ENCODE measurements around the gene MPLKIP. TPM values are rescaled to one million over a fixed set of nuclear protein-coding genes. Genes with fewer than 3 reads are reported as not detected.

The MPLKIP gene
- polyA plus RNA-seq, 1 experiment = 13.1 TPM

DNA sequence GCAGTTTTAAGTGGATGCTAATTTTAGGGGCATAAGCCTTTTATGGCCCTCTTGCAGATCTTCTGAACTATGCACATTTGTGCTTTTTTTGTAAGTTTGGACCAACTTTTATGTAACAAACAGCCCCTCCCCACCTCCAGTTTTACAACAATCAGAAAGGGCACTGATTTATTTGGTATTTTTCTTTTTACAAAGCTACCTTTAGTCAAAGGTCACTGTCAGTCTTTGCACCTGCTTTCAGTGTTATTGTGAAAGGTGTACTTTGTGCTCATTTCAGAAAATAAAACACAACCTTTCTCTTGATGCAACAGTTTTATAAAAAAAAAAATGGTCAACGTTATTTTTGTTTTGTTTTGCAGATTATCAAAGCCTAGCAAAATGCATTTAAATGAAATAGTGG lies 39.2 kb downstream of the MPLKIP start:
- Histone ChIP-seq H3K27me3 (ENCODE audit: control insufficient read depth, insufficient read depth, low read length) (no peaks in the 10 kb centered on the region), H3K4me3 (ENCODE audit: low read depth, low read length) (no peak overlapping the region), H3K36me3 (ENCODE audit: control insufficient read depth, insufficient read depth, low read length) (peaks cover 11% of the 10 kb centered on the region)
- ChIA-PET POLR2A (no interaction called here), CTCF (interaction anchor here (0.6 to 0.7 kb wide), 2 partner anchors 17 to 199 kb away, joined by 3 to 5 read pairs; no protein-coding TSS in a partner anchor)
- DNase-seq (ENCODE audit: low read depth) = no peak
- TF ChIP-seq, protein P1, sequence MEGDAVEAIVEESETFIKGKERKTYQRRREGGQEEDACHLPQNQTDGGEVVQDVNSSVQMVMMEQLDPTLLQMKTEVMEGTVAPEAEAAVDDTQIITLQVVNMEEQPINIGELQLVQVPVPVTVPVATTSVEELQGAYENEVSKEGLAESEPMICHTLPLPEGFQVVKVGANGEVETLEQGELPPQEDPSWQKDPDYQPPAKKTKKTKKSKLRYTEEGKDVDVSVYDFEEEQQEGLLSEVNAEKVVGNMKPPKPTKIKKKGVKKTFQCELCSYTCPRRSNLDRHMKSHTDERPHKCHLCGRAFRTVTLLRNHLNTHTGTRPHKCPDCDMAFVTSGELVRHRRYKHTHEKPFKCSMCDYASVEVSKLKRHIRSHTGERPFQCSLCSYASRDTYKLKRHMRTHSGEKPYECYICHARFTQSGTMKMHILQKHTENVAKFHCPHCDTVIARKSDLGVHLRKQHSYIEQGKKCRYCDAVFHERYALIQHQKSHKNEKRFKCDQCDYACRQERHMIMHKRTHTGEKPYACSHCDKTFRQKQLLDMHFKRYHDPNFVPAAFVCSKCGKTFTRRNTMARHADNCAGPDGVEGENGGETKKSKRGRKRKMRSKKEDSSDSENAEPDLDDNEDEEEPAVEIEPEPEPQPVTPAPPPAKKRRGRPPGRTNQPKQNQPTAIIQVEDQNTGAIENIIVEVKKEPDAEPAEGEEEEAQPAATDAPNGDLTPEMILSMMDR (IDR thresholded peaks at IDR 0.05; ENCODE audit: insufficient read depth, low read depth, low read length) = no peak

DNA sequence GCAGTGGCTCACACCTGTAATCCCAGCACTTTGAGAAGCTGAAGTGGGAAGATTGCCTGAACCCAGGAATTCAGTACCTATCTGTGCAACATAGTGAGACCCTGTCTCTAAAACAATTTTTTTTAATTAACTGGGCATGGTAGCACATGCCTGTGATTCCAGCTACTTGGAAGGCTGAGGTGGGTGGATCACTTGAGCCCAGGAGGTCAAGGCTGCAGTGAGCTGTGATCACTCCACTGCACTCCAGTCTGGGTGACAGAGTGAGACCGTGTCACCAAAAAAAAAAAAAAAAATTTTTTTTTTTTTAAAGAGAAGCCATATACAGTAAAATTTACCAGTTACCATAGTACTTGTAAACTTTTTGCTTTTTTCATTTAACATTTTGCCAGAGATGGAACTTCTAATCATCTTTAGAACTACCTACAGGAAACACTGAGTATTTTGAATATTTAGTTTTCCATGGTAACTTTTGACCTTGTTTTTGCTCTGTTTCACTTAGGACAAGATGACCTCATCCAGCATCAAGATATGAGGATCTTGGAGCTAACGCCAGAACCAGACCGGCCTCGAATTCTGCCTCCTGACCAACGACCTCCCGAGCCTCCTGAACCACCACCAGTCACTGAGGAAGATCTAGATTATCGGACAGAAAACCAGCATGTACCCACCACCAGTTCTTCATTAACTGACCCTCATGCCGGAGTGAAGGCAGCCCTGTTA lies 40.6 kb downstream of the MPLKIP start:
- POLR2A ChIA-PET = interaction anchor here (0.5 kb wide), 1 partner anchor 83 kb away, joined by 7 read pairs; no protein-coding TSS in a partner anchor
- Histone ChIP-seq H3K27me3 (ENCODE audit: control insufficient read depth, insufficient read depth, low read length) (no peaks in the 10 kb centered on the region), H3K4me3 (ENCODE audit: low read depth, low read length) (no peak overlapping the region), H3K36me3 (ENCODE audit: control insufficient read depth, insufficient read depth, low read length) (peaks cover 13% of the 10 kb centered on the region)
- TF ChIP-seq, protein P1 (IDR thresholded peaks at IDR 0.05; ENCODE audit: insufficient read depth, low read depth, low read length) = no peak
- CTCF ChIA-PET = interaction anchor here (1.4 kb wide), 1 partner anchor 41 kb away, joined by 5 read pairs; the partner anchor contains the start of genes MPLKIP and SUGCT
- no peak for DNase-seq (ENCODE audit: low read depth)

DNA sequence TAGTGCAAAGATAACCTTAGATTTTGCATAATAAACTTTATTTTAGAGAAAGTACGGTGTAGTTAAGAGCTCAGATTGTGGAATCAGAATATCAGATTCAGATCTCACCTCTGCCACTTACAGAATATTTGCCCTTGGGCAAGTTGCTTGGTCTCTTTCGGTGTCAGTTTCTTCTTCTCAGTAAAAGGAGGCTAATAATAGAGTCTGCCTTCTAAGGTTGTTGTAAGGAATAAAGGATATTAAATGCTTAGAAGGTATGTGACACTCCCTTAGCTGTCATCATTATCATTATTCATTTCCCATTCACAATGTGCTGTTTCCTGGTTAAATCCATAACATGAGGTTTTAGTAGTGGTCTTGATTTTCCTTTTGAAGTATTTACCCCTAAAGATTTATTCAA lies 42.2 kb downstream of the MPLKIP start:
- Histone ChIP-seq H3K36me3 (ENCODE audit: control insufficient read depth, insufficient read depth, low read length) (peaks cover 16% of the 10 kb centered on the region), H3K27me3 (ENCODE audit: control insufficient read depth, insufficient read depth, low read length) (no peaks in the 10 kb centered on the region), H3K4me3 (ENCODE audit: low read depth, low read length) (no peak overlapping the region)
- DNase-seq (ENCODE audit: low read depth) = no peak
- TF ChIP-seq, protein P1 (IDR thresholded peaks at IDR 0.05; ENCODE audit: insufficient read depth, low read depth, low read length) = no peak
- ChIA-PET CTCF (no interaction called here), POLR2A (no interaction called here)

DNA sequence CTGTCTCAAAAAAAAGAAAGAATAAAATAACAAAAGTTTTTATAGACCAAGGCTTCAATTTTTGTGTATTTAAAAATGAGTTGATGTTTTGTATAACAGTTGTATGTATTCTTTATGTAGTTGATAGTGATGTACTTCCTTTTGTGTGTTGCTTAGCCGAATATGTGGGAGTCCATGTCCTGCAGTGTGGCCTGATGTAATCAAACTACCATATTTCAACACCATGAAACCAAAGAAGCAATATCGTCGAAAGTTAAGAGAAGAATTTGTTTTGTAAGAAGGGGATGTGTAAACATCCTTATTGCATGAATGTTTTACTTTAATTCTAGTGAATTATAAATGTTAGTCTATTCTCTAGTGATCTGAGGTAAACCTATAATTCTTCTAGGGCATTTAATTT lies 56.6 kb downstream of the MPLKIP start:
- POLR2A ChIA-PET = no interaction called here
- H3K27me3 ChIP-seq (ENCODE audit: control insufficient read depth, insufficient read depth, low read length) = no peaks in the 10 kb centered on the region
- H3K36me3 ChIP-seq (ENCODE audit: control insufficient read depth, insufficient read depth, low read length) = no peaks in the 10 kb centered on the region
- CTCF ChIA-PET = no interaction called here
- no peak for DNase-seq (ENCODE audit: low read depth)
- H3K4me3 ChIP-seq (ENCODE audit: low read depth, low read length) = no peak overlapping the region
- TF ChIP-seq, protein P1 (IDR thresholded peaks at IDR 0.05; ENCODE audit: insufficient read depth, low read depth, low read length) = no peak

Small RNA genes lying within 50 kb of the gene (small RNA-seq; reads per million reads assigned to genes)
- gene AC006023.1 (ENCODE audit: insufficient read length, low read depth, low replicate concordance) (not detected), gene AC006023.2 (ENCODE audit: insufficient read length, low read depth, low replicate concordance) (not detected)

Other genes starting within 250 kb of the MPLKIP start
- 24.1 and 27.3 TPM in 2 replicates for gene CDK13, start 184.4 kb downstream of the MPLKIP start, polyA plus RNA-seq (2011; rRNA removed)
- gene SUGCT, start 383 bp upstream of the MPLKIP start, polyA plus RNA-seq (2011; rRNA removed) = 10.6 and 16.5 TPM in 2 replicates

Measured in BJ (cell line).